AG04450 (cell line): ENCODE data around the gene YJU2. TPM values are rescaled to one million over a fixed set of nuclear protein-coding genes. Genes with fewer than 3 reads are reported as not detected.

Experiments
- CTCF ChIA-PET: fragments of 300-600, 350-600 bp; formaldehyde crosslinking; extraction: SDS; loops from one replicate; lab custom pipeline; 2022; ENCODE audit warnings: antibody characterized with exemption, inconsistent platforms; lab: Charles Lee
- POLR2A ChIA-PET: fragments of 350-600 bp; formaldehyde crosslinking; extraction: SDS; loops from one replicate; lab custom pipeline; 2021; ENCODE audit warnings: antibody characterized with exemption, inconsistent platforms; lab: Yijun Ruan, JAX
- DNase-seq: peaks from one replicate; pipeline ENCODE4 v3.0.0-alpha.2; 2011; ENCODE audit warnings: low read depth, low spot score
- H3K27ac ChIP-seq: one replicate; pipeline ENCODE4 v1.5.1; 2012; ENCODE audit warnings: low read depth, low read length, control low read depth
- H3K27me3 ChIP-seq: one replicate; pipeline ENCODE4 v1.6.0; 2012; ENCODE audit warnings: low read length; ENCODE audit not compliant: control insufficient read depth, insufficient read depth
- H3K4me3 ChIP-seq: 2 replicates; pipeline ENCODE4 v1.5.1; 2011; ENCODE audit warnings: mild to moderate bottlenecking, low read depth, low read length, control low read depth
- H3K9me3 ChIP-seq: 2 replicates; pipeline ENCODE4 v1.5.1; 2012; ENCODE audit warnings: low read length; ENCODE audit not compliant: control insufficient read depth, insufficient read depth
- CTCF ChIP-seq: IDR thresholded peaks from 2 replicates; pipeline ENCODE4 v1.5.1; 2011; ENCODE audit warnings: low read depth, low read length, control low read depth, inconsistent platforms
- polyA plus RNA-seq: library from polyadenylated mRNA; depleted of rRNA; stranded (reverse); fragments of >200 nt; gene quantifications from 2 replicates; pipeline ENCODE4 v1.2.3, GENCODE V29; 2011

YJU2 gene
- polyA plus RNA-seq, 1 experiment, result 10.2 TPM

- ChIA-PET POLR2A (no interaction called here), CTCF (no interaction called here)
- Histone ChIP-seq H3K27me3 (no peaks in the 10 kb centered on the region), H3K9me3 (peaks cover 6% of the 10 kb centered on the region; the same call in 1 of the 2 replicates), H3K27ac (no peak overlapping the region), H3K4me3 (no peak overlapping the region)
- no peak for TF ChIP-seq CTCF
- DNase-seq, result no peak
These were observed 58.8 kb downstream of the YJU2 start for GRCh38 chr19:4305659-4306058.

- peaks cover 9% of the 10 kb centered on the region; the same call in 1 of the 2 replicates for H3K9me3 ChIP-seq
- DNase-seq, result no peak
- no peaks in the 10 kb centered on the region for H3K27me3 ChIP-seq
- POLR2A ChIA-PET, result no interaction called here
- H3K4me3 ChIP-seq, result no peak overlapping the region
- TF ChIP-seq CTCF, result no peak
- CTCF ChIA-PET, result no interaction called here
- no peak overlapping the region for H3K27ac ChIP-seq
These were observed 63.6 kb downstream of the YJU2 start for GRCh38 chr19:4310247-4311121.

- peaks cover 13% of the 10 kb centered on the region for H3K9me3 ChIP-seq
- ChIA-PET CTCF (no interaction called here), POLR2A (no interaction called here)
- TF ChIP-seq CTCF, result no peak
- no peak overlapping the region for H3K27ac ChIP-seq
- no peak for DNase-seq
- H3K27me3 ChIP-seq, result no peaks in the 10 kb centered on the region
- no peak overlapping the region for H3K4me3 ChIP-seq
These were observed 67.1 kb downstream of the YJU2 start for GRCh38 chr19:4313847-4314490.

GRCh38 chr19:4316956-4317355 lies 70.1 kb downstream of the YJU2 start:
- H3K9me3 ChIP-seq, result peaks cover 20% of the 10 kb centered on the region
- H3K4me3 ChIP-seq, result no peak overlapping the region
- H3K27ac ChIP-seq, result no peak overlapping the region
- ChIA-PET POLR2A (no interaction called here), CTCF (no interaction called here)
- DNase-seq, result no peak
- H3K27me3 ChIP-seq, result no peaks in the 10 kb centered on the region
- TF ChIP-seq CTCF, result no peak

GRCh38 chr19:4318460-4318859 lies 71.6 kb downstream of the YJU2 start:
- ChIA-PET CTCF (no interaction called here), POLR2A (no interaction called here)
- Histone ChIP-seq H3K27me3 (no peaks in the 10 kb centered on the region), H3K9me3 (peaks cover 24% of the 10 kb centered on the region), H3K4me3 (no peak overlapping the region), H3K27ac (no peak overlapping the region)
- no peak for TF ChIP-seq CTCF
- DNase-seq, result no peak
